Central memory CD8-positive, alpha-beta T cell (primary cell): ENCODE measurements around the gene ZNF747.

ENCODE experiments used
- ATAC-seq: fragments of 150-1000 bp; cut with Tn5 transposase; replicated peaks from 2 replicates; pipeline ENCODE4 v1.10.0; 2022; ENCODE audit warnings: mild to moderate bottlenecking, moderate FRiP score, moderate number of reproducible peaks; ENCODE audit not compliant: poor library complexity, severe bottlenecking; ENCODE audit errors: extremely low read depth
- DNase-seq, 2 donors: peaks; one replicate each; pipeline ENCODE4 v3.0.0; 2021; ENCODE audit warnings: low spot score in 2 of 2
- H3K27ac Mint-ChIP-seq: one replicate; pipeline ENCODE4 v1.8.0; 2022; ENCODE audit warnings: low read depth, mild to moderate bottlenecking, moderate library complexity, mixed read lengths
- H3K27me3 Mint-ChIP-seq: one replicate; pipeline ENCODE4 v1.8.0; 2022; ENCODE audit warnings: mixed read lengths
- H3K36me3 Mint-ChIP-seq: one replicate; pipeline ENCODE4 v1.8.0; 2022; ENCODE audit warnings: mild to moderate bottlenecking, moderate library complexity, mixed read lengths; ENCODE audit not compliant: insufficient read depth
- H3K4me1 Mint-ChIP-seq: one replicate; pipeline ENCODE4 v1.8.0; 2022; ENCODE audit warnings: mixed read lengths
- H3K4me3 Mint-ChIP-seq: one replicate; pipeline ENCODE4 v1.8.0; 2022; ENCODE audit warnings: mild to moderate bottlenecking, moderate library complexity, mixed read lengths
- H3K9me3 Mint-ChIP-seq: one replicate; pipeline ENCODE4 v1.8.0; 2022; ENCODE audit warnings: mixed read lengths

ZNF747 gene

DNA sequence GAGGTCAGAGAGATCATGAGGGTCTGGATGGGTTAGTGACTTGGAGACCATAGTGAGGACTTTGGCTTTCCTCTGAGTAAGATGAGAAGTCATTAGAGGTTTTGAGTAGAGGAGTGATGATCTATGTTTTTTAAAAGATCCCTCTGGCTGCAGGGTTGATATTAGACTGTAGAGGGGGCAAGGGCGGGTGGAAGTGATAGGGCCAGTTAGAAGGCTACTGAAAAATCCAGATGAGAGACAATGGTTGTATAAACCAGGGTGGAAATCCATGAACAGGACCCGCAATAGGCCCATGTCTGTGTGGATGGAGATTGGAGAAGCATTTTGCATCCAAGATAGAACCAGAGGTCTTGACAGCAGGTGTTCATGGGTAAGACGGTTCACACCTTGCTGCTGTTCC lies 52.3 kb downstream of the ZNF747 start:
- peaks cover 96% of the 10 kb centered on the region for H3K36me3 Mint-ChIP-seq
- H3K27ac Mint-ChIP-seq = no peak overlapping the region
- peaks cover 52% of the 10 kb centered on the region for H3K4me1 Mint-ChIP-seq
- ATAC-seq (no peak), DNase-seq (no peak)
- peak overlapping the region; percentile 19 for H3K4me3 Mint-ChIP-seq
- H3K27me3 Mint-ChIP-seq = no peaks in the 10 kb centered on the region
- no peaks in the 10 kb centered on the region for H3K9me3 Mint-ChIP-seq

GRCh38 chr16:30481381-30481780 lies 53.3 kb downstream of the ZNF747 start:
- Mint-ChIP-seq H3K36me3 (peaks cover 98% of the 10 kb centered on the region), H3K27ac (no peak overlapping the region), H3K4me3 (no peak overlapping the region), H3K9me3 (no peaks in the 10 kb centered on the region), H3K27me3 (no peaks in the 10 kb centered on the region), H3K4me1 (peaks cover 55% of the 10 kb centered on the region)
- no peak for ATAC-seq
- no peak for DNase-seq
